H9 (cell line): ENCODE results near the gene EEF1A2. TPM values are rescaled to one million over a fixed set of nuclear protein-coding genes. Genes with fewer than 3 reads are reported as not detected.

Source experiments
- DNase-seq: peaks from one replicate; pipeline ENCODE4 v3.0.0-alpha.2; 2017
- H2AFZ ChIP-seq: one replicate; pipeline ENCODE4 v1.6.1; 2013; ENCODE audit warnings: mild to moderate bottlenecking, low read length, control low read depth, moderate library complexity
- H2AK5ac ChIP-seq: 2 replicates; pipeline ENCODE4 v1.6.1; 2013; ENCODE audit warnings: low read length, control low read depth, mixed read lengths; ENCODE audit not compliant: insufficient read length
- H2BK120ac ChIP-seq: one replicate; pipeline ENCODE4 v1.6.1; 2013; ENCODE audit warnings: low read depth, mild to moderate bottlenecking, low read length, control low read depth, inconsistent platforms; ENCODE audit not compliant: poor library complexity, severe bottlenecking
- H2BK12ac ChIP-seq: 2 replicates; pipeline ENCODE4 v1.6.1; 2013; ENCODE audit warnings: low read length, control low read depth, mixed read lengths, low read depth; ENCODE audit not compliant: insufficient read length
- H2BK15ac ChIP-seq: 2 replicates; pipeline ENCODE4 v1.6.1; 2013; ENCODE audit warnings: low read depth, low read length, control low read depth
- H2BK20ac ChIP-seq: one replicate; pipeline ENCODE4 v1.6.1; 2013; ENCODE audit warnings: low read depth, mild to moderate bottlenecking, low read length, control low read depth, inconsistent platforms; ENCODE audit not compliant: poor library complexity, severe bottlenecking
- H2BK5ac ChIP-seq: 2 replicates; pipeline ENCODE4 v1.6.1; 2013; ENCODE audit warnings: low read length, control low read depth, mixed read lengths; ENCODE audit not compliant: insufficient read length
- H3K14ac ChIP-seq: 2 replicates; pipeline ENCODE4 v1.6.1; 2013; ENCODE audit warnings: low read length, control low read depth; ENCODE audit not compliant: insufficient read depth
- H3K18ac ChIP-seq: 2 replicates; pipeline ENCODE4 v1.6.1; 2013; ENCODE audit warnings: low read depth, mild to moderate bottlenecking, mixed read lengths, low read length, control low read depth; ENCODE audit not compliant: insufficient read length
- H3K23ac ChIP-seq: 2 replicates; pipeline ENCODE4 v1.6.1; 2013; ENCODE audit warnings: low read length, control low read depth, mixed read lengths, low read depth; ENCODE audit not compliant: insufficient read length
- H3K23me2 ChIP-seq: 2 replicates; pipeline ENCODE4 v1.6.1; 2013; ENCODE audit warnings: low read depth, mild to moderate bottlenecking, mixed read lengths, low read length, control low read depth; ENCODE audit not compliant: insufficient read length, poor library complexity, severe bottlenecking
- H3K27ac ChIP-seq: 2 replicates; pipeline ENCODE4 v1.5.1; 2013; ENCODE audit warnings: low read length, control low read depth, mixed read lengths, low read depth; ENCODE audit not compliant: insufficient read length
- H3K27me3 ChIP-seq: 2 replicates; pipeline ENCODE4 v1.6.1; 2013; ENCODE audit warnings: low read length, control low read depth, inconsistent platforms; ENCODE audit not compliant: insufficient read depth
- H3K4ac ChIP-seq: 2 replicates; pipeline ENCODE4 v1.6.1; 2013; ENCODE audit warnings: low read depth, mild to moderate bottlenecking, control low read depth, inconsistent platforms, low read length, moderate library complexity
- H3K4me1 ChIP-seq: 2 replicates; pipeline ENCODE4 v1.6.1; 2013; ENCODE audit warnings: low read length, control low read depth, inconsistent platforms; ENCODE audit not compliant: insufficient read depth
- H3K4me2 ChIP-seq: 2 replicates; pipeline ENCODE4 v1.6.1; 2013; ENCODE audit warnings: low read length, control low read depth, mixed read lengths; ENCODE audit not compliant: insufficient read length, insufficient read depth
- H3K56ac ChIP-seq: 2 replicates; pipeline ENCODE4 v1.6.1; 2013; ENCODE audit warnings: low read depth, mild to moderate bottlenecking, mixed read lengths, low read length, control low read depth; ENCODE audit not compliant: insufficient read length
- H3K79me1 ChIP-seq: 2 replicates; pipeline ENCODE4 v1.6.1; 2013; ENCODE audit warnings: low read depth, mild to moderate bottlenecking, moderate library complexity, low read length, control low read depth, inconsistent platforms; ENCODE audit not compliant: insufficient read depth, poor library complexity, severe bottlenecking
- H3K79me2 ChIP-seq: 2 replicates; pipeline ENCODE4 v1.6.1; 2013; ENCODE audit warnings: low read length, control low read depth, inconsistent platforms; ENCODE audit not compliant: insufficient read depth
- H3K9ac ChIP-seq: 2 replicates; pipeline ENCODE4 v1.6.1; 2013; ENCODE audit warnings: low read length, control low read depth, mixed read lengths; ENCODE audit not compliant: insufficient read length; ENCODE audit errors: extremely low read depth
- H3K9me3 ChIP-seq: one replicate; pipeline ENCODE4 v1.6.1; 2013; ENCODE audit warnings: low read depth, low read length, inconsistent platforms; ENCODE audit not compliant: control insufficient read depth
- H3T11ph ChIP-seq: one replicate; pipeline ENCODE4 v1.6.1; 2013; ENCODE audit warnings: mild to moderate bottlenecking, low read length, control low read depth, inconsistent platforms
- H4K20me1 ChIP-seq: one replicate; pipeline ENCODE4 v1.6.1; 2013; ENCODE audit not compliant: control insufficient read depth, insufficient read length, insufficient read depth
- H4K5ac ChIP-seq: 2 replicates; pipeline ENCODE4 v1.6.1; 2013; ENCODE audit warnings: low read depth, mild to moderate bottlenecking, mixed read lengths, low read length, control low read depth; ENCODE audit not compliant: insufficient read length
- H4K8ac ChIP-seq: replicated peaks from 2 replicates; pipeline ENCODE4 v1.6.1; 2013; ENCODE audit warnings: low read length, control low read depth, mixed read lengths, low read depth; ENCODE audit not compliant: insufficient read length
- H4K91ac ChIP-seq: 2 replicates; pipeline ENCODE4 v1.6.1; 2013; ENCODE audit warnings: low read depth, mild to moderate bottlenecking, moderate library complexity, mixed read lengths, low read length, control low read depth; ENCODE audit not compliant: insufficient read length
- H3K27ac Mint-ChIP-seq, 3 experiments: 2 replicates in 2 of 3; 3 replicates in 1 of 3; pipeline ENCODE4 v1.8.0; 2020 to 2021; ENCODE audit warnings: mixed read lengths in 3 of 3, mild to moderate bottlenecking in 1 of 3, moderate library complexity in 1 of 3
- H3K27me3 Mint-ChIP-seq: 2 replicates; pipeline ENCODE4 v1.8.0; 2021; ENCODE audit warnings: low read depth, mild to moderate bottlenecking, moderate library complexity, mixed read lengths
- H3K36me3 Mint-ChIP-seq, 3 experiments: 2 replicates in 2 of 3; 3 replicates in 1 of 3; pipeline ENCODE4 v1.8.0; 2020 to 2021; ENCODE audit warnings: low read depth in 3 of 3, mixed read lengths in 3 of 3; ENCODE audit not compliant: insufficient read depth in 1 of 3
- H3K4me1 Mint-ChIP-seq, 2 experiments: 2 replicates each; pipeline ENCODE4 v1.8.0; 2020; ENCODE audit warnings: mixed read lengths in 2 of 2
- H3K4me3 Mint-ChIP-seq, 2 experiments: 2 replicates in 1 of 2; 3 replicates in 1 of 2; pipeline ENCODE4 v1.8.0; 2020 to 2021; ENCODE audit warnings: mild to moderate bottlenecking in 2 of 2, mixed read lengths in 2 of 2, moderate library complexity in 1 of 2
- H3K9me3 Mint-ChIP-seq, 2 experiments: 2 replicates in 1 of 2; 3 replicates in 1 of 2; pipeline ENCODE4 v1.8.0; 2020; ENCODE audit warnings: mild to moderate bottlenecking in 2 of 2, mixed read lengths in 2 of 2, moderate library complexity in 1 of 2
- CTCF ChIP-seq: fragments of 200-600 bp; sonication (generic); conservative IDR thresholded peaks from 3 replicates; pipeline ENCODE4 v1.8.0; 2021; ENCODE audit warnings: antibody characterized with exemption, mild to moderate bottlenecking
- WGBS: extraction: QIAGEN DNeasy Blood & Tissue Kit; methylation state at CpG from one replicate; pipeline ENCODE4 v1.1.7; 2013; ENCODE audit warnings: missing lambda C conversion rate, low lambda C conversion rate, mixed read lengths; ENCODE audit not compliant: insufficient read length; ENCODE audit errors: extremely low coverage; 5-methylcytosine and 5-hydroxymethylcytosine counted together
- total RNA-seq: library from RNA; stranded (reverse); gene quantifications from 2 replicates; pipeline ENCODE4 v1.2.1, GENCODE V29; 2021

Gene EEF1A2
- total RNA-seq, 1 experiment from 2014 or later = 27.4 TPM

DNA sequence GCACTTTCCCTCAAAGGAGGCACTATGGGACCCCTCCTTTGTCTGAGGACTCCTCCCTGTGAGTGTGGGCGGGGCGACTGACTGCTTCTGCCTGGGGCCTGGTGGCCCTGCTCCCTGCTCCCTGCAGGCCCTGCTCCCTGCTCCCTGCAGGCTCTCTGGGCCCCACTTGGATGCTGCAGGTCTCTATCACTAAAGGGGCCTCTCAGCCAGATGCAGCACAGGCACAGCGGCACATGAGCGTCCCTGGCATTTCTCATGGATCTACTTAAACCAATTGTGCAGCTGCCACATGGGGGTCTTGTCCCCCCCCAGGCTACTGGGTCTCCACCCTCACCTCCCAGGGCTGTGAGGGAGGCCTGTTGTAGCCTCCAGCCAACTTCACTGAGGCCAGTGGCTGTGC, 7.8 kb downstream of the EEF1A2 start:
- H3K14ac ChIP-seq = no peak overlapping the region
- no peak overlapping the region for H3K4me2 ChIP-seq
- no peaks in the 10 kb centered on the region for H3K4me1 ChIP-seq
- H2BK20ac ChIP-seq = no peak overlapping the region
- no peak overlapping the region for H2BK12ac ChIP-seq
- H2AFZ ChIP-seq = no peak overlapping the region
- no peak overlapping the region for H3K27ac ChIP-seq
- no peak overlapping the region for H2AK5ac ChIP-seq
- H3K36me3 Mint-ChIP-seq = peaks cover 15 to 27% (median 17%) of the 10 kb centered on the region in 3 experiments
- H3K18ac ChIP-seq = no peak overlapping the region
- H3K56ac ChIP-seq = no peak overlapping the region
- H4K20me1 ChIP-seq = no peaks in the 10 kb centered on the region
- H3K27ac Mint-ChIP-seq = no peak overlapping the region
- H3K79me2 ChIP-seq = no peaks in the 10 kb centered on the region
- H3K4me3 Mint-ChIP-seq = no peak overlapping the region
- no peak overlapping the region for H3T11ph ChIP-seq
- no peaks in the 10 kb centered on the region for H3K23me2 ChIP-seq
- no CpG with 5 or more reads among the region's 4 CpGs for WGBS
- H3K9me3 Mint-ChIP-seq = peaks cover 3 to 14% of the 10 kb centered on the region in 2 experiments; a peak in 4 of 5 replicates
- no peak overlapping the region for H4K91ac ChIP-seq
- H3K27me3 ChIP-seq = no peaks in the 10 kb centered on the region; the same call in 1 of the 2 replicates
- no peaks in the 10 kb centered on the region for H3K9me3 ChIP-seq
- H3K9ac ChIP-seq = no peak overlapping the region
- H4K5ac ChIP-seq = no peak overlapping the region
- peaks cover 0 to 3% of the 10 kb centered on the region in 2 experiments; a peak in 2 of 4 replicates for H3K4me1 Mint-ChIP-seq
- H3K23ac ChIP-seq = no peak overlapping the region
- TF ChIP-seq CTCF = no peak
- no peak for DNase-seq
- H2BK120ac ChIP-seq = no peak overlapping the region
- H3K79me1 ChIP-seq = no peaks in the 10 kb centered on the region
- H3K4ac ChIP-seq = no peak overlapping the region
- no peak overlapping the region for H4K8ac ChIP-seq
- peaks cover 46% of the 10 kb centered on the region for H3K27me3 Mint-ChIP-seq
- no peak overlapping the region for H2BK5ac ChIP-seq
- no peak overlapping the region for H2BK15ac ChIP-seq
